ENCODE results near the gene ANKRD2.
"Not testable (repeated sequence)": the region's sequence is repeated elsewhere in the genome, so short reads cannot be mapped to it uniquely, and the experiment has no call there.

ANKRD2 gene

GRCh38 chr10:97564776-97565175, 7.8 kb upstream of the ANKRD2 start:
- Histone ChIP-seq H3K36me3 (ENCODE audit: control insufficient read depth, insufficient read depth, low read length) (no peaks in the 10 kb centered on the region), H3K9ac (ENCODE audit: low read depth, low read length) (no peak overlapping the region), H3K4me3 (ENCODE audit: low read depth, low read length) (no peak overlapping the region), H3K27me3 (ENCODE audit: control insufficient read depth, insufficient read depth, low read length) (no peaks in the 10 kb centered on the region), H3K9me3 (ENCODE audit: control insufficient read depth, insufficient read depth, low read length) (no peaks in the 10 kb centered on the region), H3K4me1 (ENCODE audit: control insufficient read depth, insufficient read depth, low read length) (no peaks in the 10 kb centered on the region)

- Histone ChIP-seq H3K9ac (ENCODE audit: low read depth, low read length) (no peak overlapping the region), H3K36me3 (ENCODE audit: control insufficient read depth, insufficient read depth, low read length) (peaks cover 4% of the 10 kb centered on the region), H3K4me3 (ENCODE audit: low read depth, low read length) (no peak overlapping the region), H3K4me1 (ENCODE audit: control insufficient read depth, insufficient read depth, low read length) (no peaks in the 10 kb centered on the region), H3K27me3 (ENCODE audit: control insufficient read depth, insufficient read depth, low read length) (no peaks in the 10 kb centered on the region), H3K9me3 (ENCODE audit: control insufficient read depth, insufficient read depth, low read length) (no peaks in the 10 kb centered on the region)
These were observed 6.1 kb upstream of the ANKRD2 start for GRCh38 chr10:97566336-97566996.

GRCh38 chr10:97567891-97568290, 4.7 kb upstream of the ANKRD2 start:
- no peak overlapping the region for H3K4me3 ChIP-seq (ENCODE audit: low read depth, low read length)

GRCh38 chr10:97570146-97570788, 2.3 kb upstream of the ANKRD2 start:
- Histone ChIP-seq H3K9ac (ENCODE audit: low read depth, low read length) (no peak overlapping the region), H3K36me3 (ENCODE audit: control insufficient read depth, insufficient read depth, low read length) (peaks cover 4% of the 10 kb centered on the region), H3K4me1 (ENCODE audit: control insufficient read depth, insufficient read depth, low read length) (no peaks in the 10 kb centered on the region), H3K27me3 (ENCODE audit: control insufficient read depth, insufficient read depth, low read length) (no peaks in the 10 kb centered on the region), H3K9me3 (ENCODE audit: control insufficient read depth, insufficient read depth, low read length) (no peaks in the 10 kb centered on the region), H3K4me3 (ENCODE audit: low read depth, low read length) (no peak overlapping the region)

More at GRCh38 chr10:97567891-97568290, 4.7 kb upstream of the ANKRD2 start:
- Histone ChIP-seq H3K4me1 (ENCODE audit: control insufficient read depth, insufficient read depth, low read length) (no peaks in the 10 kb centered on the region), H3K9me3 (ENCODE audit: control insufficient read depth, insufficient read depth, low read length) (no peaks in the 10 kb centered on the region), H3K27me3 (ENCODE audit: control insufficient read depth, insufficient read depth, low read length) (no peaks in the 10 kb centered on the region), H3K36me3 (ENCODE audit: control insufficient read depth, insufficient read depth, low read length) (peaks cover 4% of the 10 kb centered on the region), H3K9ac (ENCODE audit: low read depth, low read length) (no peak overlapping the region)

- Histone ChIP-seq H3K27me3 (ENCODE audit: control insufficient read depth, insufficient read depth, low read length) (no peaks in the 10 kb centered on the region), H3K4me3 (ENCODE audit: low read depth, low read length) (no peak overlapping the region), H3K4me1 (ENCODE audit: control insufficient read depth, insufficient read depth, low read length) (no peaks in the 10 kb centered on the region), H3K36me3 (ENCODE audit: control insufficient read depth, insufficient read depth, low read length) (peaks cover 4% of the 10 kb centered on the region), H3K9me3 (ENCODE audit: control insufficient read depth, insufficient read depth, low read length) (no peaks in the 10 kb centered on the region), H3K9ac (ENCODE audit: low read depth, low read length) (no peak overlapping the region)
These were observed 1.6 kb upstream of the ANKRD2 start for GRCh38 chr10:97570789-97571471.

- H3K9me3 ChIP-seq (ENCODE audit: control insufficient read depth, insufficient read depth, low read length), result no peaks in the 10 kb centered on the region
- no peak overlapping the region for H3K4me3 ChIP-seq (ENCODE audit: low read depth, low read length)
- no peaks in the 10 kb centered on the region for H3K4me1 ChIP-seq (ENCODE audit: control insufficient read depth, insufficient read depth, low read length)
- no peaks in the 10 kb centered on the region for H3K27me3 ChIP-seq (ENCODE audit: control insufficient read depth, insufficient read depth, low read length)
- H3K9ac ChIP-seq (ENCODE audit: low read depth, low read length), result peak overlapping the region; percentile 60
- peaks cover 4% of the 10 kb centered on the region for H3K36me3 ChIP-seq (ENCODE audit: control insufficient read depth, insufficient read depth, low read length)
These were observed 957 bp upstream of the ANKRD2 start for GRCh38 chr10:97571622-97572021.

GRCh38 chr10:97573021-97573420, 442 bp downstream of the ANKRD2 start:
- no peaks in the 10 kb centered on the region for H3K4me1 ChIP-seq (ENCODE audit: control insufficient read depth, insufficient read depth, low read length)
- H3K27me3 ChIP-seq (ENCODE audit: control insufficient read depth, insufficient read depth, low read length), result no peaks in the 10 kb centered on the region
- no peak overlapping the region for H3K9ac ChIP-seq (ENCODE audit: low read depth, low read length)
- no peak overlapping the region for H3K4me3 ChIP-seq (ENCODE audit: low read depth, low read length)
- peaks cover 4% of the 10 kb centered on the region for H3K36me3 ChIP-seq (ENCODE audit: control insufficient read depth, insufficient read depth, low read length)
- no peaks in the 10 kb centered on the region for H3K9me3 ChIP-seq (ENCODE audit: control insufficient read depth, insufficient read depth, low read length)

- Histone ChIP-seq H3K9me3 (ENCODE audit: control insufficient read depth, insufficient read depth, low read length) (no peaks in the 10 kb centered on the region), H3K27me3 (ENCODE audit: control insufficient read depth, insufficient read depth, low read length) (no peaks in the 10 kb centered on the region), H3K4me1 (ENCODE audit: control insufficient read depth, insufficient read depth, low read length) (no peaks in the 10 kb centered on the region), H3K9ac (ENCODE audit: low read depth, low read length) (no peak overlapping the region), H3K36me3 (ENCODE audit: control insufficient read depth, insufficient read depth, low read length) (peaks cover 4% of the 10 kb centered on the region), H3K4me3 (ENCODE audit: low read depth, low read length) (no peak overlapping the region)
These were observed 1.1 kb downstream of the ANKRD2 start for GRCh38 chr10:97573672-97574071.

- no peak overlapping the region for H3K9ac ChIP-seq (ENCODE audit: low read depth, low read length)
- no peak overlapping the region for H3K4me3 ChIP-seq (ENCODE audit: low read depth, low read length)
- H3K9me3 ChIP-seq (ENCODE audit: control insufficient read depth, insufficient read depth, low read length), result no peaks in the 10 kb centered on the region
- H3K27me3 ChIP-seq (ENCODE audit: control insufficient read depth, insufficient read depth, low read length), result no peaks in the 10 kb centered on the region
- no peaks in the 10 kb centered on the region for H3K4me1 ChIP-seq (ENCODE audit: control insufficient read depth, insufficient read depth, low read length)
- H3K36me3 ChIP-seq (ENCODE audit: control insufficient read depth, insufficient read depth, low read length), result peaks cover 4% of the 10 kb centered on the region
These were observed 2.0 kb downstream of the ANKRD2 start for GRCh38 chr10:97574374-97575126.

GRCh38 chr10:97575127-97575668, 2.6 kb downstream of the ANKRD2 start:
- H3K9ac ChIP-seq (ENCODE audit: low read depth, low read length), result no peak overlapping the region
- no peaks in the 10 kb centered on the region for H3K9me3 ChIP-seq (ENCODE audit: control insufficient read depth, insufficient read depth, low read length)
- no peaks in the 10 kb centered on the region for H3K4me1 ChIP-seq (ENCODE audit: control insufficient read depth, insufficient read depth, low read length)
- no peaks in the 10 kb centered on the region for H3K27me3 ChIP-seq (ENCODE audit: control insufficient read depth, insufficient read depth, low read length)
- H3K36me3 ChIP-seq (ENCODE audit: control insufficient read depth, insufficient read depth, low read length), result peaks cover 1% of the 10 kb centered on the region
- H3K4me3 ChIP-seq (ENCODE audit: low read depth, low read length), result no peak overlapping the region

GRCh38 chr10:97576487-97576886, 3.9 kb downstream of the ANKRD2 start:
- not testable (repeated sequence) for H3K27me3 ChIP-seq (ENCODE audit: control insufficient read depth, insufficient read depth, low read length); H3K4me3 ChIP-seq (ENCODE audit: low read depth, low read length)

More at GRCh38 chr10:97576487-97576886, 3.9 kb downstream of the ANKRD2 start:
- not testable (repeated sequence) for H3K36me3 ChIP-seq (ENCODE audit: control insufficient read depth, insufficient read depth, low read length); H3K4me1 ChIP-seq (ENCODE audit: control insufficient read depth, insufficient read depth, low read length); H3K9ac ChIP-seq (ENCODE audit: low read depth, low read length); H3K9me3 ChIP-seq (ENCODE audit: control insufficient read depth, insufficient read depth, low read length)
